ENCODE data around the gene TBC1D24. TPM values are rescaled to one million over a fixed set of nuclear protein-coding genes. Genes with fewer than 3 reads are reported as not detected.
"Not testable (repeated sequence)": the region's sequence is repeated elsewhere in the genome, so short reads cannot be mapped to it uniquely, and the experiment has no call there.

TBC1D24 gene
- total RNA-seq, 1 donor from 2014 or later: 11.5 TPM

- intact Hi-C loops (cut with micrococcal nuclease): loop anchor here (5.0 kb wide), 1 partner anchor 142 kb away; no protein-coding TSS in a partner anchor
These were observed 55.8 kb downstream of the TBC1D24 start for GRCh38 chr16:2530629-2531318.

DNA sequence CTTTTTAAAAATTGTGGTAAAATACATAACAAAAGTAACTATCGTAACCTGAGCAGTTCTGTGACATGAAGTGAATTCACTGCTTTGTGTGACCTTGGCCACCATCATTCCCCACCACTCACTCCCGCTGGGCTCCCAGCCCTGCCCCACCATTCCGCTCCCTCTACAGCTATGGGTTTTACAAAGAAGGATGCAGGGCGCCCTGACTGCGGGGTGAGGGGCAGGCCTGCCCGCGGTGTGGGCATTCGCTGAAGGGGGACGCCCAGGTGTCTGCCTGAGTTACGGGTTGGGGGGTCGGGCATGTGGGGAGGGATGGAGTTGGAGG lies 56.4 kb downstream of the TBC1D24 start, which contains the start of gene CEMP1:
TSS of gene CEMP1 (minus strand) at position 38 of the 325 bp plus-strand sequence. CDS start 335 bp downstream, outside the sequence.
- intact Hi-C loops (cut with micrococcal nuclease): loop anchor here (5.0 kb wide), 1 partner anchor 141 kb away; no protein-coding TSS in a partner anchor

GRCh38 chr16:2531696-2532493 lies 57.0 kb downstream of the TBC1D24 start:
- intact Hi-C loops (cut with micrococcal nuclease): loop anchor here (1.0 to 5.0 kb wide), 3 partner anchors 12 to 140 kb away; partner anchors contain the start of genes AMDHD2 and ATP6V0C

GRCh38 chr16:2532494-2533141 lies 57.7 kb downstream of the TBC1D24 start:
- intact Hi-C loops (cut with micrococcal nuclease): loop anchor here (1.0 to 5.0 kb wide), 3 partner anchors 12 to 140 kb away; partner anchors contain the start of genes AMDHD2 and ATP6V0C

GRCh38 chr16:2533142-2533755 lies 58.3 kb downstream of the TBC1D24 start:
- intact Hi-C loops (cut with micrococcal nuclease): loop anchor here (5.0 kb wide), 1 partner anchor 139 kb away; no protein-coding TSS in a partner anchor

DNA sequence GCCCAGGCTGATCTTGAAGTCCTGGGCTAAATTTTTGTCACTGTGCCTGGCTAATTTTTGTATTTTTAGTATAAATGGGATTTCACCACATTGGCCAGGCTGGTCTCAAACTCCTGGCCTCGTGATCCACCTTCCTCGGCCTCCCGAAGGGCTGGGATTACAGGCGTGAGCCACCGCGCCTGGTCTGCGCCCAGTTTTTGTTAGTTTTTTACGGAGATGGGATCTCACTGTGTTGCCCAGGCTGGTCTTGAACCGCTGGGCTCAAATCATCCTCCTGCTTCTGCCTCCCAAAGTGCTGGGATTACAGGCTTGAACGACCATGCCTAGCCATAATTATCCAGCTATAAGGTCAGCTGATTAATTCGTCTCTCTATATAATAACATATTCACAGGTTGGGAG lies 59.0 kb downstream of the TBC1D24 start:
- intact Hi-C loops (cut with micrococcal nuclease): loop anchor here (5.0 kb wide), 1 partner anchor 138 kb away; no protein-coding TSS in a partner anchor

DNA sequence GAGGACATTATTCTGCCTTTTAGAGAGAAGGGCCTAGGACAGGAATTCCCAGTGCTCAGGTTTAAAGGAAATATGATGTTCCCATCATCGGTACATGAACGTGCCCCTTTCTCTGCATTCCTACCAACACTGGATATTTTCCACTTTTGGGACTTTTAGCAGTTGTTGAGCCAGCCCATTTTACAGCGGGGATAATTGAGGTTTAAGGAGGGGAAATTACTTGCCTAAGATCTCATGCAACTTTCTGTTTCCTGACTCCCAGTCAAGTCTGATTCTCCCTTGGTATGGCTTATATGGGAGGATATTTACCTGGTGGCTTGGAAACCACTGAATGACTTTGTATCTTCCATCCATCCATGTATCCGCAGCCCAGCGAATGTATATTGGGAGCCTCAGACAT lies 59.4 kb downstream of the TBC1D24 start:
- intact Hi-C loops (cut with micrococcal nuclease): loop anchor here (5.0 kb wide), 1 partner anchor 138 kb away; no protein-coding TSS in a partner anchor

GRCh38 chr16:2535625-2536013 lies 60.7 kb downstream of the TBC1D24 start:
- intact Hi-C loops (cut with micrococcal nuclease): no loop called here

DNA sequence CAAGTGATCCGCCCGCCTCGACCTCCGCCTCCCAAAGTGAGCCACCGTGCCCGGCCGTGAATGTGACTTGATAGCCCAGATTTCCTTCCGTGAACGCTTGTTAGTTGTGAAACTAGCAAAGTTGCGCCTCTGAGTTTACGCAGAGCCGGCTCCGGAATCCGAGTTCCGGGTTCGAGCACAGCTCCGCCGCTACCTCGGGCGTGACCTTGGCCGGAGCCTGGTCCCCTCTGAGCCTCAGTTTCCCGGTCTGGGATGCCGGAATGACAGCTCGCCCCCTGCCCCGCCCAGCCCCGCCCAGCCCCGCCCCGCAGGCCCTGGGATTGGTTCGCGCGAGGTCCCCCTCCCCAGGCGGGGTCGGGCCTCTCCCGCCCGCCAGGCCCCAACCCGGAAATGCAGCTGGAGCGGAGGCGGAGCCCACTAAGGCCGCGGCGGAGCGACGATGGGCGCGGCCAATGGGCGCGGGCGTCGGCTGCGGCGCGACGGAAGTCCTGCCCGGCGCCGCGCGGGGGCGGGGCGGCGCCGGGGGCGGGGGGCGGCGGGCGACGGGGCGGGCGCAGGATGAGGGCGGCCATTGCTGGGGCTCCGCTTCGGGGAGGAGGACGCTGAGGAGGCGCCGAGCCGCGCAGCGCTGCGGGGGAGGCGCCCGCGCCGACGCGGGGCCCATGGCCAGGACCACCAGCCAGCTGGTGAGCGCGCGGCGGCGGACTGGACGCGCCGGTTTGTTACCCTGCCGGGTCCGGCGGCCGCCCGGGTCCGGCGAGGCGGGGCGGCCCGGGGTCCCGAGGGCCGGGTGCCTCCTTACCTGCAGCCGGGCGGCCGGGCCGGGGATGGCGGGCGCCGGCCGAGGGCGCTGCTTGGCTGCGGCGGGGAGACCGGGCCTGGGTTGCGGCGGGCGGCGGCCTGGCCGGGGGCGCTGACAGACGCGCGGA lies 62.8 kb downstream of the TBC1D24 start, which contains the start of gene PDPK1:
TSS of gene PDPK1 (plus strand) at position 571 of the 929 bp plus-strand sequence. CDS start at position 663, 92 bp downstream.
- intact Hi-C loops (cut with micrococcal nuclease): no loop called here

DNA sequence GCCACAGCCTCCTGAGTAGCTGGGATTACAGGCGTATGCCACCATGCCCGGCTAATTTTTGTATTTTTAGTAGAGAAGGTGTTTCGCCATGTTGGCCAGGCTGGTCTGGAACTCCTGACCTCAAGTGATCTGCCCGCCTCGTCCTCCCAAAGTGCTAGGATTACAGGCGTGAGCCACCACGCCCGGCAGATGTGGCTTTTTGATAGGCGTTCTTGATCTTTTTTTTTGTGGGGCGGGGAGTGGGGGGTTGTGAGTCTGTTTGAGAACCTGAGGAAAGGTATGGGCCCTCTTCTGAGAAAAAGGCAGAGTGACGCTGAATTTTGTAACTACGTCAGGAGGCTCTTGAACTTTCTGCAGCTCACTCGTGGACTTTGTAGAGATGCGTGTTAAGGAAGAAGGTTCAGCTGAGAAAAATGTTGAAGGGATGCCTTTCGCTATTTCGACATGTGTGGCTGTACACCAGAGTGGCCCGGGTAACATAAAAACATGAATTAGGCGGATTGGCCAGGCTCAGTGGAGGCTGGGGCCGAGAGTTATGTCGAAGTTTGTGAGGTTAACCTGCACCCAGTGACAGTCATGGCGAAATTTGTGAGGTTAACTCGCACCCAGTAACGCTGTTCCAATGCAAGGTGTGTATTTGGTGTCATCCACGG lies 64.4 kb downstream of the TBC1D24 start:
- intact Hi-C loops (cut with micrococcal nuclease): not testable (repeated sequence)

- intact Hi-C loops (cut with micrococcal nuclease): not testable (repeated sequence)
These were observed 65.0 kb downstream of the TBC1D24 start for GRCh38 chr16:2539845-2540458.

- intact Hi-C loops (cut with micrococcal nuclease): not testable (repeated sequence)
These were observed 66.0 kb downstream of the TBC1D24 start for GRCh38 chr16:2540912-2541311.

- intact Hi-C loops (cut with micrococcal nuclease): not testable (repeated sequence)
These were observed 66.5 kb downstream of the TBC1D24 start for GRCh38 chr16:2541409-2541808.

DNA sequence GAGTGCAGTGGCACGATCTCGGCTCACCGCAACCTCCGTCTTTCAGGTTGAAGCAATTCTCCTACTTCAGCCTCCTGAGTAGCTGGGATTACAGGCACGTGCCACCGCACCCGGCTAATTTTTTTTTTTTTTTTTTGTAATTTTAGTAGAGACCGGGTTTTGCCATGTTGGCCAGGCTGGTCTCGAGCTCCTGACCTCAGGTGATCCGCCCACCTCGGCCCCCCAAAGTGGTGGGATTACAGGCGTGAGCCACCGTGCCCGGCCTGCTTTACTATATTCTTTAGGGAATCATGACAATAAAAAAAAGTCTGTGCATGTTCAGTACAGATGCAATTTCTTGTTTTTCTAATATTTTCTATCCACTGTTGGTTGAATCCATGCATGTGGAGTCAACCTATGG lies 68.8 kb downstream of the TBC1D24 start:
- intact Hi-C loops (cut with micrococcal nuclease): not testable (repeated sequence)

DNA sequence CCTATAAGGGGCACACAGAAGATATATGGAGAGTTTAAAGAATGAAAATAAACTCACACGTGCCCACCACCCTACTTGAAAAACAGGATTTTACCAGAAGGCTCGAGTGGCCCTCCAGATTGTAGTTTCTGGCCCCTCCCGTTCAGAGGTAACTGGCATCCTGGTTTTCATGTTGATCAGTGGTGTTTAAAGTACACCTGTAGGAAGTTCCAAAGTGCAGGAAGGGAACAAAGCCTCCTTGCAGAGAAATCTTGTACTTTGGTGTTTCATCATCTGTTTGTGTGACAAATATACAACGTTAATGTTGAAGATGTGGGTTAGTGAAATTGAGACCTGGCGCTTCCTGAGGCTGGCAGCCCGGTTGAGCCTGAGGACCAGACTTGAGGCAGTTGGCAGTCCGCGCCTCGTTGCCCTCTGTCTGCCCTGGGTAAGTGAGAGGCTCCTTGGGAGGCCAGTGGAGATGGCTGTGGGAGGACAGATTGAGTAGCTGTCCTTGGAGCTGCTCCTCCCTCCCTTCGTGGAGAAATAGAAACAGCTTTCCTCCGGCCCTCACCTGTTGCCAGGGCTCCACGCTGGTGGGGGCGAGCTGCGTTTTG lies 75.5 kb downstream of the TBC1D24 start:
- intact Hi-C loops (cut with micrococcal nuclease): not testable (repeated sequence)

DNA sequence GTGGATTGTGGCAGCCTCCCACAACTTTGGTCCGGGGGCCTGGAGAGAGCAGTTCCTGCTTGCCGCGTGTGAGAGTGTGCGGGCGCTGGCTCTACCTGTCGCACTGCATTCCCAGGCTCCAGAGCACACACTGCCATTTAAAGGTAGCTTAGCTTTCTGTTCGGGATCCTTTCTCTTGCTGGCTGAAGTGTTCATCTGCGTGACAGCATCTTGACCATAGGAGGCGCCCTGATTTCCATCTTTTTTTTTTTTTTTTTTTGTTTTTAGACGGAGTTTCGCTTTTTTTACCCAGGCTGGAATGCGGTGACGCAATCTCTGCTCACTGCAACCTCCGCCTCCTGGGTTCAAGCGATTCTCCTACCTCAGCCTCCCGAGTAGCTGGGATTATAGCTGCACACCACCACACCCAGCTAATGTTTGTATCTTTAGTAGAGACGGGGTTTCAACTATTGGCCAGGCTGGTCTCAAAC lies 76.5 kb downstream of the TBC1D24 start:
- intact Hi-C loops (cut with micrococcal nuclease): not testable (repeated sequence)

- intact Hi-C loops (cut with micrococcal nuclease): not testable (repeated sequence)
These were observed 79.9 kb downstream of the TBC1D24 start for GRCh38 chr16:2554709-2555425.
